HEK293 (cell line): Measurements from ENCODE around the gene VASP.

Experiments used
- CTCF ChIA-PET: fragments of 350-600 bp; formaldehyde crosslinking; extraction: SDS; loops from one replicate; lab custom pipeline; 2021; ENCODE audit warnings: antibody characterized with exemption; lab: Yijun Ruan, JAX
- POLR2A ChIA-PET: fragments of 300-600 bp; formaldehyde crosslinking; extraction: SDS; loops from one replicate; lab custom pipeline; 2020; ENCODE audit warnings: antibody characterized with exemption, inconsistent platforms; lab: Yijun Ruan, JAX
- H3K27ac ChIP-seq: fragments of 200-500 bp; sonication (Bioruptor generic); 2 replicates; pipeline ENCODE4 v1.5.1; 2014; ENCODE audit warnings: low read depth, low read length, control low read depth, inconsistent platforms; ENCODE audit errors: extremely low read depth
- H3K36me3 ChIP-seq, 2 experiments: fragments of 200-500 bp in 1 of 2; sonication (Bioruptor generic) in 1 of 2; 1 replicate in 1 of 2; 2 replicates in 1 of 2; pipeline ENCODE4 v1.5.1; 2014 to 2017; ENCODE audit warnings: inconsistent platforms in 2 of 2, low read length in 2 of 2; ENCODE audit not compliant: control insufficient read depth in 2 of 2, insufficient read depth in 1 of 2
- H3K4me1 ChIP-seq: fragments of 200-500 bp; sonication (Bioruptor generic); 2 replicates; pipeline ENCODE4 v1.5.1; 2014; ENCODE audit warnings: mild to moderate bottlenecking, low read length, inconsistent platforms; ENCODE audit not compliant: control insufficient read depth, insufficient read depth
- H3K4me3 ChIP-seq: 2 replicates; pipeline ENCODE4 v1.5.1; 2011; ENCODE audit warnings: low read depth, mild to moderate bottlenecking, control low read depth, low read length, moderate library complexity
- H3K9me3 ChIP-seq: fragments of 200-500 bp; sonication (Bioruptor generic); 2 replicates; pipeline ENCODE4 v1.5.1; 2014; ENCODE audit warnings: low read depth, low read length, inconsistent platforms; ENCODE audit not compliant: control insufficient read depth, insufficient read depth
- BCL11B ChIP-seq: fragments of 450-650 bp; formaldehyde crosslinking; IDR thresholded peaks from 2 replicates; pipeline ENCODE4 v1.5.1; 2016; ENCODE audit warnings: low read depth, missing biosample characterization, missing genetic modification characterization
- IKZF3 ChIP-seq: fragments of 450-650 bp; IDR thresholded peaks from 2 replicates; pipeline ENCODE4 v1.5.0; 2018; ENCODE audit warnings: missing biosample characterization, mild to moderate bottlenecking, missing genetic modification characterization, moderate library complexity
- OVOL3 ChIP-seq: fragments of 450-650 bp; formaldehyde crosslinking; IDR thresholded peaks from 2 replicates; pipeline ENCODE4 v1.5.1; 2016; ENCODE audit warnings: missing biosample characterization, missing genetic modification characterization
- SCRT1 ChIP-seq: fragments of 450-650 bp; formaldehyde crosslinking; IDR thresholded peaks from 2 replicates; pipeline ENCODE4 v1.5.1; 2016; ENCODE audit warnings: missing biosample characterization, missing genetic modification characterization, borderline replicate concordance
- SETDB1 ChIP-seq: IDR thresholded peaks from one replicate; pipeline ENCODE4 v1.6.1; 2017; ENCODE audit warnings: mild to moderate bottlenecking, low read length, moderate library complexity, mixed read lengths; ENCODE audit not compliant: insufficient read length
- ZBTB17 ChIP-seq: fragments of 450-650 bp; formaldehyde crosslinking; IDR thresholded peaks from 2 replicates; pipeline ENCODE4 v1.5.1; 2016; ENCODE audit warnings: missing biosample characterization, missing genetic modification characterization
- ZBTB7A ChIP-seq: fragments of 450-650 bp; formaldehyde crosslinking; IDR thresholded peaks from 2 replicates; pipeline ENCODE4 v1.5.1; 2016; ENCODE audit warnings: low read depth, missing biosample characterization, missing genetic modification characterization
- ZFP41 ChIP-seq: fragments of 450-650 bp; formaldehyde crosslinking; IDR thresholded peaks from 2 replicates; pipeline ENCODE4 v1.5.1; 2016; ENCODE audit warnings: missing biosample characterization, missing genetic modification characterization, borderline replicate concordance
- ZIC2 ChIP-seq: fragments of 450-650 bp; formaldehyde crosslinking; IDR thresholded peaks from 2 replicates; pipeline ENCODE4 v1.5.1; 2016; ENCODE audit warnings: missing biosample characterization, missing genetic modification characterization
- ZNF2 ChIP-seq: fragments of 450-650 bp; formaldehyde crosslinking; IDR thresholded peaks from 2 replicates; pipeline ENCODE4 v1.5.1; 2016; ENCODE audit warnings: missing biosample characterization, missing genetic modification characterization
- ZNF416 ChIP-seq: fragments of 450-650 bp; formaldehyde crosslinking; IDR thresholded peaks from 2 replicates; pipeline ENCODE4 v1.5.1; 2016; ENCODE audit warnings: missing biosample characterization, missing genetic modification characterization
- ZNF521 ChIP-seq: fragments of 450-650 bp; formaldehyde crosslinking; IDR thresholded peaks from 2 replicates; pipeline ENCODE4 v1.5.1; 2017; ENCODE audit warnings: missing biosample characterization, mild to moderate bottlenecking, missing genetic modification characterization
- ZNF561 ChIP-seq: fragments of 450-650 bp; IDR thresholded peaks from 2 replicates; pipeline ENCODE4 v1.5.1; 2018; ENCODE audit warnings: missing biosample characterization, missing genetic modification characterization, borderline replicate concordance
- ZNF600 ChIP-seq: fragments of 450-650 bp; formaldehyde crosslinking; IDR thresholded peaks from 2 replicates; pipeline ENCODE4 v1.5.1; 2016; ENCODE audit warnings: missing biosample characterization, missing genetic modification characterization
- ZSCAN16 ChIP-seq: fragments of 450-650 bp; formaldehyde crosslinking; IDR thresholded peaks from 2 replicates; pipeline ENCODE4 v1.5.1; 2016; ENCODE audit warnings: missing biosample characterization, missing genetic modification characterization
- ZXDB ChIP-seq: fragments of 450-650 bp; formaldehyde crosslinking; IDR thresholded peaks from 2 replicates; pipeline ENCODE4 v1.5.1; 2016; ENCODE audit warnings: missing biosample characterization, missing genetic modification characterization
- TF ChIP-seq, protein P1 (sequence below): sonication (generic); formaldehyde crosslinking; IDR thresholded peaks from 2 replicates; pipeline ENCODE4 v1.8.1; 2022; ENCODE audit warnings: mild to moderate bottlenecking, moderate library complexity, missing genetic modification reagents
- TF ChIP-seq, protein P2 (sequence below): fragments of 450-650 bp; formaldehyde crosslinking; IDR thresholded peaks from 2 replicates; pipeline ENCODE4 v1.5.1; 2016; ENCODE audit warnings: missing biosample characterization, missing genetic modification characterization
- TF ChIP-seq, protein P3 (sequence below): fragments of 450-650 bp; formaldehyde crosslinking; IDR thresholded peaks from 2 replicates; pipeline ENCODE4 v1.5.1; 2017; ENCODE audit warnings: missing biosample characterization, missing genetic modification characterization
- TF ChIP-seq, protein P4 (sequence below): fragments of 450-650 bp; formaldehyde crosslinking; IDR thresholded peaks from 2 replicates; pipeline ENCODE4 v1.5.1; 2016; ENCODE audit warnings: missing biosample characterization, missing genetic modification characterization
- TF ChIP-seq, protein P5 (sequence below): fragments of 450-650 bp; formaldehyde crosslinking; IDR thresholded peaks from 2 replicates; pipeline ENCODE4 v1.5.1; 2016; ENCODE audit warnings: missing biosample characterization, missing genetic modification characterization, low read depth

VASP gene

DNA sequence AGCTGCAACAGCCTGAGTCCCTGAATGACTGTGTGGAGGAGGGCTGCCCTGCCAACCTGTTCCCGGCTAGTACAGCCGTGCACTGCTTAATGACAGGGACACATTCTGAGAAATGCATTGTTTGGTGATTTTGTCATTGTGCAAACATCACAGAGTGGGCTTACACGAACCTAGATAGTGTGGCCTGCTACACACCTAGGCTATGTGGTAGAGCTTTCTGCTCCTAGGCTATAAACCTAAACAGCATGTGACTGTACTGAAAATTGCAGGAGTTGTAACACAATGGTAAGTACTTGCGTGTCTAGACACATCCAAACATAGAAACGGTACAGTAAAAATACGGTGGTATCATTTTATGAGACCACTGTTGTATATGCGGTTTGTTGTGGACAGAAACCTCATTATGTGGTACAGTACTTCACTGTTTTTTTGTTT, 35.0 kb downstream of the VASP start (continued):
- 0 out of 2 replicates have a peak, but pooled peaks have one; percentile 29 for TF ChIP-seq ZNF561 (tag by site-specific recombination)
- TF ChIP-seq ZFP41 (tag by site-specific recombination): no peak
- TF ChIP-seq, protein P1, sequence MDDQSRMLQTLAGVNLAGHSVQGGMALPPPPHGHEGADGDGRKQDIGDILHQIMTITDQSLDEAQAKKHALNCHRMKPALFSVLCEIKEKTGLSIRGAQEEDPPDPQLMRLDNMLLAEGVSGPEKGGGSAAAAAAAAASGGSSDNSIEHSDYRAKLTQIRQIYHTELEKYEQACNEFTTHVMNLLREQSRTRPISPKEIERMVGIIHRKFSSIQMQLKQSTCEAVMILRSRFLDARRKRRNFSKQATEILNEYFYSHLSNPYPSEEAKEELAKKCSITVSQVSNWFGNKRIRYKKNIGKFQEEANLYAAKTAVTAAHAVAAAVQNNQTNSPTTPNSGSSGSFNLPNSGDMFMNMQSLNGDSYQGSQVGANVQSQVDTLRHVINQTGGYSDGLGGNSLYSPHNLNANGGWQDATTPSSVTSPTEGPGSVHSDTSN (CRISPR knock-in tag): no peak
- no peak for TF ChIP-seq SCRT1 (tag by site-specific recombination)
- TF ChIP-seq ZXDB: peak; percentile 53; the same call in 1 of the 2 replicates
- TF ChIP-seq SETDB1: peak; percentile 22
- TF ChIP-seq BCL11B (tag by site-specific recombination): no peak
- TF ChIP-seq ZSCAN16 (tag by site-specific recombination): 0 out of 2 replicates have a peak, but pooled peaks have one; percentile 25
- peak; percentile 50; the same call in 1 of the 2 replicates for TF ChIP-seq ZBTB17 (tag by site-specific recombination)
- TF ChIP-seq, protein P2, sequence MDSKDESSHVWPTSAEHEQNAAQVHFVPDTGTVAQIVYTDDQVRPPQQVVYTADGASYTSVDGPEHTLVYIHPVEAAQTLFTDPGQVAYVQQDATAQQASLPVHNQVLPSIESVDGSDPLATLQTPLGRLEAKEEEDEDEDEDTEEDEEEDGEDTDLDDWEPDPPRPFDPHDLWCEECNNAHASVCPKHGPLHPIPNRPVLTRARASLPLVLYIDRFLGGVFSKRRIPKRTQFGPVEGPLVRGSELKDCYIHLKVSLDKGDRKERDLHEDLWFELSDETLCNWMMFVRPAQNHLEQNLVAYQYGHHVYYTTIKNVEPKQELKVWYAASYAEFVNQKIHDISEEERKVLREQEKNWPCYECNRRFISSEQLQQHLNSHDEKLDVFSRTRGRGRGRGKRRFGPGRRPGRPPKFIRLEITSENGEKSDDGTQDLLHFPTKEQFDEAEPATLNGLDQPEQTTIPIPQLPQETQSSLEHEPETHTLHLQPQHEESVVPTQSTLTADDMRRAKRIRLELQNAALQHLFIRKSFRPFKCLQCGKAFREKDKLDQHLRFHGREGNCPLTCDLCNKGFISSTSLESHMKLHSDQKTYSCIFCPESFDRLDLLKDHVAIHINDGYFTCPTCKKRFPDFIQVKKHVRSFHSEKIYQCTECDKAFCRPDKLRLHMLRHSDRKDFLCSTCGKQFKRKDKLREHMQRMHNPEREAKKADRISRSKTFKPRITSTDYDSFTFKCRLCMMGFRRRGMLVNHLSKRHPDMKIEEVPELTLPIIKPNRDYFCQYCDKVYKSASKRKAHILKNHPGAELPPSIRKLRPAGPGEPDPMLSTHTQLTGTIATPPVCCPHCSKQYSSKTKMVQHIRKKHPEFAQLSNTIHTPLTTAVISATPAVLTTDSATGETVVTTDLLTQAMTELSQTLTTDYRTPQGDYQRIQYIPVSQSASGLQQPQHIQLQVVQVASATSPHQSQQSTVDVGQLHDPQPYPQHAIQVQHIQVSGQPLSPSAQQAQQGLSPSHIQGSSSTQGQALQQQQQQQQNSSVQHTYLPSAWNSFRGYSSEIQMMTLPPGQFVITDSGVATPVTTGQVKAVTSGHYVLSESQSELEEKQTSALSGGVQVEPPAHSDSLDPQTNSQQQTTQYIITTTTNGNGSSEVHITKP: peak; percentile 60
- TF ChIP-seq, protein P3, sequence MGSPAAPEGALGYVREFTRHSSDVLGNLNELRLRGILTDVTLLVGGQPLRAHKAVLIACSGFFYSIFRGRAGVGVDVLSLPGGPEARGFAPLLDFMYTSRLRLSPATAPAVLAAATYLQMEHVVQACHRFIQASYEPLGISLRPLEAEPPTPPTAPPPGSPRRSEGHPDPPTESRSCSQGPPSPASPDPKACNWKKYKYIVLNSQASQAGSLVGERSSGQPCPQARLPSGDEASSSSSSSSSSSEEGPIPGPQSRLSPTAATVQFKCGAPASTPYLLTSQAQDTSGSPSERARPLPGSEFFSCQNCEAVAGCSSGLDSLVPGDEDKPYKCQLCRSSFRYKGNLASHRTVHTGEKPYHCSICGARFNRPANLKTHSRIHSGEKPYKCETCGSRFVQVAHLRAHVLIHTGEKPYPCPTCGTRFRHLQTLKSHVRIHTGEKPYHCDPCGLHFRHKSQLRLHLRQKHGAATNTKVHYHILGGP (tag by site-specific recombination): peak; percentile 47; the same call in 1 of the 2 replicates
- TF ChIP-seq ZBTB7A (tag by site-specific recombination): no peak
- TF ChIP-seq, protein P4, sequence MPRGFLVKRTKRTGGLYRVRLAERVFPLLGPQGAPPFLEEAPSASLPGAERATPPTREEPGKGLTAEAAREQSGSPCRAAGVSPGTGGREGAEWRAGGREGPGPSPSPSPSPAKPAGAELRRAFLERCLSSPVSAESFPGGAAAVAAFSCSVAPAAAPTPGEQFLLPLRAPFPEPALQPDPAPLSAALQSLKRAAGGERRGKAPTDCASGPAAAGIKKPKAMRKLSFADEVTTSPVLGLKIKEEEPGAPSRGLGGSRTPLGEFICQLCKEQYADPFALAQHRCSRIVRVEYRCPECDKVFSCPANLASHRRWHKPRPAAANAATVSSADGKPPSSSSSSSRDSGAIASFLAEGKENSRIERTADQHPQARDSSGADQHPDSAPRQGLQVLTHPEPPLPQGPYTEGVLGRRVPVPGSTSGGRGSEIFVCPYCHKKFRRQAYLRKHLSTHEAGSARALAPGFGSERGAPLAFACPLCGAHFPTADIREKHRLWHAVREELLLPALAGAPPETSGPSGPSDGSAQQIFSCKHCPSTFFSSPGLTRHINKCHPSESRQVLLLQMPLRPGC (tag by site-specific recombination): peak; percentile 64; the same call in 1 of the 2 replicates
- TF ChIP-seq ZNF521 (tag by site-specific recombination): no peak
- TF ChIP-seq OVOL3 (tag by site-specific recombination): 0 out of 2 replicates have a peak, but pooled peaks have one; percentile 63

DNA sequence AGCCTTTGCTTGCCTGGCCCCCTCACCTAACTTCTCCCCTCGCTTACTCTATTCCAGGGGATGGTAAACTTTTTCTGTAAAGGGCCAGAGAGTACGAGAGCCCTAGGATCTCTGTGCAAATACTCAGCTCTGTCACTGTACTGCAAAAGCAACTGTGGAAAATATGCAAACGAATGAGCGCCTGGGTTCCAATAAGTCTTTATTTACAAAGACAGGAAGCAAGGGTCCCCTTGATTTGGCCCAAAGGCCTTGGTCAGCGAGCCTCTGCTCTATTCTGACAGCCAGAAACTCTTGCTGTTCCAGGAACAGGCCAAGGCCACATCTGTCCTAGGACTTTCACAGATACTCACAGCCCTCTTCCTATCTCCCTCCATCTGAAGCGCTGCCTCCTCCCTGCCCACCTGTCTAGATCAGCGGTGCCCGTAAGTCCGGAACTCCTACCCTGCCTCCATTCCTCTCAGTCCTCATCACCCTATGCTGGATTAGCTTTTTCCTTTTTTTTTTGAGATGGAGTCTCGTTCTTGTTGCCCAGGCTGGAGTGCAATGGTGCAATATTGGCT, 40.0 kb downstream of the VASP start:
- TF ChIP-seq ZNF2 (tag by site-specific recombination) (no peak), ZIC2 (tag by site-specific recombination) (no peak), ZXDB (no peak), ZNF416 (tag by site-specific recombination) (no peak), IKZF3 (tag by site-specific recombination) (no peak), ZNF600 (tag by site-specific recombination) (0 out of 2 replicates have a peak, but pooled peaks have one; percentile 19)
- TF ChIP-seq, protein P5, sequence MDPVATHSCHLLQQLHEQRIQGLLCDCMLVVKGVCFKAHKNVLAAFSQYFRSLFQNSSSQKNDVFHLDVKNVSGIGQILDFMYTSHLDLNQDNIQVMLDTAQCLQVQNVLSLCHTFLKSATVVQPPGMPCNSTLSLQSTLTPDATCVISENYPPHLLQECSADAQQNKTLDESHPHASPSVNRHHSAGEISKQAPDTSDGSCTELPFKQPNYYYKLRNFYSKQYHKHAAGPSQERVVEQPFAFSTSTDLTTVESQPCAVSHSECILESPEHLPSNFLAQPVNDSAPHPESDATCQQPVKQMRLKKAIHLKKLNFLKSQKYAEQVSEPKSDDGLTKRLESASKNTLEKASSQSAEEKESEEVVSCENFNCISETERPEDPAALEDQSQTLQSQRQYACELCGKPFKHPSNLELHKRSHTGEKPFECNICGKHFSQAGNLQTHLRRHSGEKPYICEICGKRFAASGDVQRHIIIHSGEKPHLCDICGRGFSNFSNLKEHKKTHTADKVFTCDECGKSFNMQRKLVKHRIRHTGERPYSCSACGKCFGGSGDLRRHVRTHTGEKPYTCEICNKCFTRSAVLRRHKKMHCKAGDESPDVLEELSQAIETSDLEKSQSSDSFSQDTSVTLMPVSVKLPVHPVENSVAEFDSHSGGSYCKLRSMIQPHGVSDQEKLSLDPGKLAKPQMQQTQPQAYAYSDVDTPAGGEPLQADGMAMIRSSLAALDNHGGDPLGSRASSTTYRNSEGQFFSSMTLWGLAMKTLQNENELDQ (tag by site-specific recombination): no peak
- Histone ChIP-seq H3K27ac (no peak overlapping the region), H3K4me1 (0 out of 2 replicates have a peak, but pooled peaks cover under 1% of the 10 kb centered on the region), H3K36me3 (no peaks in the 10 kb centered on the region), H3K4me3 (no peak overlapping the region), H3K9me3 (no peaks in the 10 kb centered on the region)
- CTCF ChIA-PET: interaction anchor here (0.5 to 8.8 kb wide), 5 partner anchors 11 to 350 kb away, joined by 3 to 60 read pairs (median 3); no protein-coding TSS in a partner anchor
- POLR2A ChIA-PET: no interaction called here
